GM19395 (cell line): ENCODE data around the gene QSOX2.

Experiments used
- ATAC-seq: cut with Tn5 transposase; IDR thresholded peaks from one replicate; pipeline ENCODE4 v1.9.1; 2021; ENCODE audit warnings: mild to moderate bottlenecking, moderate library complexity; ENCODE audit not compliant: unreplicated experiment

Gene QSOX2

GRCh38 chr9:136226680-136227407 is 18.8 kb downstream of the QSOX2 start:
- no peak for ATAC-seq

- ATAC-seq = peak; percentile 60
Measured at GRCh38 chr9:136225748-136226679, 19.6 kb downstream of the QSOX2 start.

- peak; percentile 44 for ATAC-seq
Measured at GRCh38 chr9:136225366-136225747, 20.3 kb downstream of the QSOX2 start.

- ATAC-seq = no peak
Measured at GRCh38 chr9:136223871-136224640, 21.6 kb downstream of the QSOX2 start.

GRCh38 chr9:136222906-136223285 is 22.7 kb downstream of the QSOX2 start:
- no peak for ATAC-seq

GRCh38 chr9:136222166-136222905 is 23.3 kb downstream of the QSOX2 start:
- no peak for ATAC-seq

- no peak for ATAC-seq
Measured at GRCh38 chr9:136220017-136220729, 25.4 kb downstream of the QSOX2 start.

GRCh38 chr9:136219276-136219675 is 26.3 kb downstream of the QSOX2 start:
- ATAC-seq = no peak

- no peak for ATAC-seq
Measured at GRCh38 chr9:136218673-136219072, 26.9 kb downstream of the QSOX2 start.

- ATAC-seq = no peak
Measured at GRCh38 chr9:136218271-136218670, 27.3 kb downstream of the QSOX2 start.

- no peak for ATAC-seq
Measured at GRCh38 chr9:136216541-136217244, 28.9 kb downstream of the QSOX2 start.

- no peak for ATAC-seq
Measured at GRCh38 chr9:136213733-136214132, 31.9 kb downstream of the QSOX2 start.

GRCh38 chr9:136212345-136212950 is 33.2 kb downstream of the QSOX2 start:
- no peak for ATAC-seq

- no peak for ATAC-seq
Measured at GRCh38 chr9:136211441-136212344, 33.9 kb downstream of the QSOX2 start.

GRCh38 chr9:136211006-136211405 is 34.6 kb downstream of the QSOX2 start:
- ATAC-seq = no peak

GRCh38 chr9:136210276-136210675 is 35.3 kb downstream of the QSOX2 start:
- no peak for ATAC-seq

GRCh38 chr9:136209786-136210185 is 35.8 kb downstream of the QSOX2 start:
- ATAC-seq = no peak

- ATAC-seq = no peak
Measured at GRCh38 chr9:136209232-136209631, 36.4 kb downstream of the QSOX2 start.
